SK-N-SH (cell line): ENCODE measurements around the gene C1QL4. TPM values are rescaled to one million over a fixed set of nuclear protein-coding genes. Genes with fewer than 3 reads are reported as not detected.
A peak's percentile ranks its signal among the peaks of the same experiment; 100 is the strongest.

Experiments
- CTCF ChIA-PET: fragments of 300-600, 350-600 bp; formaldehyde crosslinking; extraction: SDS; loops from one replicate; lab custom pipeline; 2021; lab: Yijun Ruan, JAX
- POLR2A ChIA-PET: fragments of 350-600 bp; sonication (Branson Sonifier 250); formaldehyde crosslinking; extraction: SDS; loops from one replicate; lab custom pipeline; 2020; ENCODE audit warnings: antibody characterized with exemption, inconsistent platforms; lab: Yijun Ruan, JAX
- DNase-seq: peaks from one replicate; pipeline ENCODE4 v3.0.0; 2012
- H2AFZ ChIP-seq: fragments of 200-600 bp; sonication (generic); 2 replicates; pipeline ENCODE4 v1.8.1; 2016; ENCODE audit warnings: antibody characterized with exemption, mild to moderate bottlenecking, low read depth
- H3F3A ChIP-seq: fragments of 200-600 bp; sonication (generic); replicated peaks from 2 replicates; pipeline ENCODE3; 2016; ENCODE audit warnings: antibody characterized with exemption, mild to moderate bottlenecking; ENCODE audit not compliant: insufficient read depth
- H3K27ac ChIP-seq, 2 experiments: fragments of 200-500 bp in 1 of 2; fragments of 200-600 bp in 1 of 2; sonication (Bioruptor generic) in 1 of 2; sonication (generic), shearing (Covaris generic) in 1 of 2; 2 replicates each; pipeline versions ENCODE4 v1.5.1 to v1.6.1; 2014 to 2016; ENCODE audit warnings: low read depth in 2 of 2, inconsistent platforms in 1 of 2, low read length in 1 of 2, mild to moderate bottlenecking in 1 of 2, mixed read lengths in 1 of 2
- H3K27me3 ChIP-seq: fragments of 200-600 bp; sonication (generic), shearing (Covaris generic); 2 replicates; pipeline ENCODE4 v1.6.1; 2016; ENCODE audit warnings: mixed run types; ENCODE audit not compliant: insufficient read depth
- H3K36me3 ChIP-seq, 2 experiments: fragments of 200-500 bp in 1 of 2; fragments of 200-600 bp in 1 of 2; sonication (Bioruptor generic) in 1 of 2; sonication (generic) in 1 of 2; replicated peaks in 1 of 2; 2 replicates each; pipeline versions ENCODE3 to v1.5.1; 2014 to 2016; ENCODE audit warnings: low read length in 1 of 2, mild to moderate bottlenecking in 1 of 2; ENCODE audit not compliant: insufficient read depth in 2 of 2, control insufficient read depth in 1 of 2
- H3K4me1 ChIP-seq, 2 experiments: fragments of 200-500 bp in 1 of 2; fragments of 200-600 bp in 1 of 2; sonication (Bioruptor generic) in 1 of 2; sonication (generic), shearing (Covaris generic) in 1 of 2; 2 replicates each; pipeline versions ENCODE4 v1.5.1 to v1.6.1; 2014 to 2016; ENCODE audit warnings: low read depth in 1 of 2, low read length in 1 of 2, mixed run types in 1 of 2; ENCODE audit not compliant: insufficient read depth in 2 of 2, control insufficient read depth in 1 of 2
- H3K4me2 ChIP-seq: fragments of 200-600 bp; sonication (generic), shearing (Covaris generic); 2 replicates; pipeline ENCODE4 v1.6.1; 2017; ENCODE audit warnings: mixed run types
- H3K4me3 ChIP-seq, 2 experiments: fragments of 200-500 bp in 1 of 2; fragments of 200-600 bp in 1 of 2; sonication (Bioruptor generic) in 1 of 2; sonication (generic), shearing (Covaris generic) in 1 of 2; 2 replicates each; pipeline versions ENCODE4 v1.5.1 to v1.8.1; 2014 to 2016; ENCODE audit warnings: low read depth in 2 of 2, inconsistent platforms in 1 of 2, low read length in 1 of 2, mild to moderate bottlenecking in 1 of 2, mixed read lengths in 1 of 2, moderate library complexity in 1 of 2
- H3K79me2 ChIP-seq: fragments of 200-600 bp; sonication (generic); 2 replicates; pipeline ENCODE4 v1.8.1; 2017; ENCODE audit warnings: mild to moderate bottlenecking; ENCODE audit not compliant: insufficient read depth
- H3K9ac ChIP-seq: fragments of 200-600 bp; sonication (generic); 2 replicates; pipeline ENCODE4 v1.6.1; 2017; ENCODE audit warnings: mixed run types
- H3K9me2 ChIP-seq: fragments of 200-600 bp; sonication (generic); 2 replicates; pipeline ENCODE4 v1.6.1; 2017; ENCODE audit warnings: mixed run types
- H3K9me3 ChIP-seq: fragments of 200-600 bp; sonication (generic); 2 replicates; pipeline ENCODE4 v1.6.1; 2017; ENCODE audit warnings: mixed run types, mild to moderate bottlenecking, moderate library complexity
- H4K20me1 ChIP-seq: fragments of 200-600 bp; sonication (generic); 2 replicates; pipeline ENCODE4 v1.6.1; 2017; ENCODE audit warnings: mild to moderate bottlenecking, mixed run types; ENCODE audit not compliant: insufficient read depth
- CHD2 ChIP-seq: fragments of 150-350 bp; IDR thresholded peaks from 2 replicates; pipeline ENCODE4 v1.6.1; 2018; ENCODE audit warnings: low read length; ENCODE audit not compliant: partially characterized antibody
- ELF1 ChIP-seq: IDR thresholded peaks from 2 replicates; pipeline ENCODE4 v1.4.0; 2012
- EP300 ChIP-seq, 2 experiments: IDR thresholded peaks; 2 replicates each; pipeline versions ENCODE4 v1.4.0 to v1.6.1; 2012; ENCODE audit warnings: borderline replicate concordance in 1 of 2, low read depth in 1 of 2, low read length in 1 of 2
- EZH2phosphoT487 ChIP-seq: fragments of 200-600 bp; sonication (generic); IDR thresholded peaks from 2 replicates; pipeline ENCODE4 v1.6.1; 2017; ENCODE audit warnings: low read depth, mixed run types, mild to moderate bottlenecking, antibody characterized with exemption, moderate library complexity, borderline replicate concordance
- FOSL2 ChIP-seq: IDR thresholded peaks from 2 replicates; pipeline ENCODE4 v1.4.0; 2012; ENCODE audit warnings: low read depth, mild to moderate bottlenecking, moderate library complexity, borderline replicate concordance
- MXI1 ChIP-seq: IDR thresholded peaks from 2 replicates; pipeline ENCODE4 v1.6.1; 2012; ENCODE audit warnings: mild to moderate bottlenecking, low read depth, low read length, improper control_type of control experiment
- NFIC ChIP-seq: IDR thresholded peaks from 2 replicates; pipeline ENCODE4 v1.4.0; 2012; ENCODE audit warnings: borderline replicate concordance
- POLR2AphosphoS5 ChIP-seq: IDR thresholded peaks from 2 replicates; pipeline ENCODE4 v1.6.1; 2012; ENCODE audit warnings: low read depth, low read length
- RFX5 ChIP-seq: IDR thresholded peaks from 2 replicates; pipeline ENCODE4 v1.6.1; 2012; ENCODE audit warnings: mild to moderate bottlenecking, improper control_type of control experiment, low read length
- RXRA ChIP-seq: IDR thresholded peaks from 2 replicates; pipeline ENCODE4 v1.4.0; 2012; ENCODE audit warnings: low read depth, mild to moderate bottlenecking, borderline replicate concordance
- SIN3A ChIP-seq: IDR thresholded peaks from 2 replicates; pipeline ENCODE4 v1.6.1; 2012; ENCODE audit warnings: low read depth, mild to moderate bottlenecking, low read length, moderate library complexity, borderline replicate concordance
- SMC3 ChIP-seq: IDR thresholded peaks from 2 replicates; pipeline ENCODE4 v1.6.1; 2012; ENCODE audit warnings: low read depth, low read length, improper control_type of control experiment
- TEAD4 ChIP-seq: IDR thresholded peaks from 2 replicates; pipeline ENCODE4 v1.4.0; 2012; ENCODE audit warnings: mild to moderate bottlenecking, borderline replicate concordance; ENCODE audit not compliant: insufficient read depth
- WGBS: methylation state at CpG from one replicate; pipeline ENCODE4 v1.1.6; 2017; ENCODE audit warnings: low lambda C conversion rate; 5-methylcytosine and 5-hydroxymethylcytosine counted together
- polyA plus RNA-seq, 3 experiments: library from polyadenylated mRNA; depleted of rRNA; stranded (reverse); fragments of >200 nt; gene quantifications; 2 replicates each; pipeline ENCODE4 v1.2.3, GENCODE V29; 2012
- TF ChIP-seq, protein P1 (sequence below): IDR thresholded peaks from 2 replicates; pipeline ENCODE4 v1.6.1; 2012; ENCODE audit warnings: mild to moderate bottlenecking, low read depth, low read length, moderate library complexity
- TF ChIP-seq, protein P2 (sequence below): fragments of 150-350 bp; IDR thresholded peaks from 2 replicates; pipeline ENCODE4 v1.6.1; 2016; ENCODE audit warnings: mild to moderate bottlenecking, low read depth, low read length
- TF ChIP-seq, protein P3 (sequence below): IDR thresholded peaks from 2 replicates; pipeline ENCODE4; 2012

The C1QL4 gene
- polyA plus RNA-seq, 1 of the 3 experiments (the other 2 are of a cell fraction): 14.6 TPM

DNA sequence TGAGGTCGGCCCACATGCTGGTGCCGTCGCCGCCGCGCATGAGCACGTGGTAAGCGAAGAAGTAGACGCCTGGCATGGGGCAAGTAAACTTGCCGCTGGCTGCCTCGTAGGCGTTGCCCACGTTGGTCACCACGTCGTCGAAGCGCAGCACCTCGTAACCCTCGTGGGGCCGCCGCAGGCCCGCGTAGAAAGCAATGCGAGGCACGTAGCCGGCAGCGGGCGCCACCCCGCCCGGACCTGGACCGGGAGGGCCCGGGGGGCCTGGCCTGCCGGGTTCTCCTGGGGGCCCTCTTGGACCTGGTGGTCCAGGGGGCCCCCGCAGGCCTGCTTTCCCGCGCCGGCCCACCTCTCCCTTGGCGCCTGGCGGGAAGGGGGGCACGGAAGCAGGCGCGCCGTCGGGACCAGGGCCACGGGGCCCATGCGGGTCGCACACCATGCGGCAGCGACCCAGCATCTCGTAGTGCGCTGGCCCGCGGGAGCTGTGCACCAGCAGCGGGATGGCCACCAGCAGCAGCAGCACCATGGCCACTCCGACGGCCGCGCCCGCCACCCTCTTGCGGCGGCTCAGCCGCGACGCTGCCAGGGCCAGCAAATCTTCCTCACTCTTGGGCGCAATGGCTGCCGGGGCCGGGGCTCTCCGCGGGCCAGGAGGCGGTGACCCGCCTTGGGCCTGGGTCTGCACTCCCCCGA lies 888 bp downstream of the C1QL4 start:
- Histone ChIP-seq H3K79me2 (no peaks in the 10 kb centered on the region), H3K9me2 (no peaks in the 10 kb centered on the region), H3K36me3 (peaks cover 0 to 4% of the 10 kb centered on the region in 2 experiments), H4K20me1 (no peaks in the 10 kb centered on the region), H3K4me3 (peak overlapping the region; percentile 69 to 97), H3K9me3 (no peaks in the 10 kb centered on the region)
- DNase-seq: no peak
- 80% methylated on average over 48 of the region's 72 CpGs for WGBS
- no peak for TF ChIP-seq TEAD4
- TF ChIP-seq SIN3A: no peak
- TF ChIP-seq, protein P1, sequence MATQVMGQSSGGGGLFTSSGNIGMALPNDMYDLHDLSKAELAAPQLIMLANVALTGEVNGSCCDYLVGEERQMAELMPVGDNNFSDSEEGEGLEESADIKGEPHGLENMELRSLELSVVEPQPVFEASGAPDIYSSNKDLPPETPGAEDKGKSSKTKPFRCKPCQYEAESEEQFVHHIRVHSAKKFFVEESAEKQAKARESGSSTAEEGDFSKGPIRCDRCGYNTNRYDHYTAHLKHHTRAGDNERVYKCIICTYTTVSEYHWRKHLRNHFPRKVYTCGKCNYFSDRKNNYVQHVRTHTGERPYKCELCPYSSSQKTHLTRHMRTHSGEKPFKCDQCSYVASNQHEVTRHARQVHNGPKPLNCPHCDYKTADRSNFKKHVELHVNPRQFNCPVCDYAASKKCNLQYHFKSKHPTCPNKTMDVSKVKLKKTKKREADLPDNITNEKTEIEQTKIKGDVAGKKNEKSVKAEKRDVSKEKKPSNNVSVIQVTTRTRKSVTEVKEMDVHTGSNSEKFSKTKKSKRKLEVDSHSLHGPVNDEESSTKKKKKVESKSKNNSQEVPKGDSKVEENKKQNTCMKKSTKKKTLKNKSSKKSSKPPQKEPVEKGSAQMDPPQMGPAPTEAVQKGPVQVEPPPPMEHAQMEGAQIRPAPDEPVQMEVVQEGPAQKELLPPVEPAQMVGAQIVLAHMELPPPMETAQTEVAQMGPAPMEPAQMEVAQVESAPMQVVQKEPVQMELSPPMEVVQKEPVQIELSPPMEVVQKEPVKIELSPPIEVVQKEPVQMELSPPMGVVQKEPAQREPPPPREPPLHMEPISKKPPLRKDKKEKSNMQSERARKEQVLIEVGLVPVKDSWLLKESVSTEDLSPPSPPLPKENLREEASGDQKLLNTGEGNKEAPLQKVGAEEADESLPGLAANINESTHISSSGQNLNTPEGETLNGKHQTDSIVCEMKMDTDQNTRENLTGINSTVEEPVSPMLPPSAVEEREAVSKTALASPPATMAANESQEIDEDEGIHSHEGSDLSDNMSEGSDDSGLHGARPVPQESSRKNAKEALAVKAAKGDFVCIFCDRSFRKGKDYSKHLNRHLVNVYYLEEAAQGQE: no peak
- no peak for TF ChIP-seq EZH2phosphoT487
- no peak for TF ChIP-seq NFIC
- no peak for TF ChIP-seq ELF1
- TF ChIP-seq, protein P2, sequence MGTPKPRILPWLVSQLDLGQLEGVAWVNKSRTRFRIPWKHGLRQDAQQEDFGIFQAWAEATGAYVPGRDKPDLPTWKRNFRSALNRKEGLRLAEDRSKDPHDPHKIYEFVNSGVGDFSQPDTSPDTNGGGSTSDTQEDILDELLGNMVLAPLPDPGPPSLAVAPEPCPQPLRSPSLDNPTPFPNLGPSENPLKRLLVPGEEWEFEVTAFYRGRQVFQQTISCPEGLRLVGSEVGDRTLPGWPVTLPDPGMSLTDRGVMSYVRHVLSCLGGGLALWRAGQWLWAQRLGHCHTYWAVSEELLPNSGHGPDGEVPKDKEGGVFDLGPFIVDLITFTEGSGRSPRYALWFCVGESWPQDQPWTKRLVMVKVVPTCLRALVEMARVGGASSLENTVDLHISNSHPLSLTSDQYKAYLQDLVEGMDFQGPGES: no peak
- no peak for TF ChIP-seq EP300 (IDR thresholded peaks at IDR 0.05; ENCODE audit: borderline replicate concordance in 1 of 2, low read depth in 1 of 2, low read length in 1 of 2)
- no peak for TF ChIP-seq MXI1
- no peak for TF ChIP-seq RXRA
- TF ChIP-seq, protein P3, sequence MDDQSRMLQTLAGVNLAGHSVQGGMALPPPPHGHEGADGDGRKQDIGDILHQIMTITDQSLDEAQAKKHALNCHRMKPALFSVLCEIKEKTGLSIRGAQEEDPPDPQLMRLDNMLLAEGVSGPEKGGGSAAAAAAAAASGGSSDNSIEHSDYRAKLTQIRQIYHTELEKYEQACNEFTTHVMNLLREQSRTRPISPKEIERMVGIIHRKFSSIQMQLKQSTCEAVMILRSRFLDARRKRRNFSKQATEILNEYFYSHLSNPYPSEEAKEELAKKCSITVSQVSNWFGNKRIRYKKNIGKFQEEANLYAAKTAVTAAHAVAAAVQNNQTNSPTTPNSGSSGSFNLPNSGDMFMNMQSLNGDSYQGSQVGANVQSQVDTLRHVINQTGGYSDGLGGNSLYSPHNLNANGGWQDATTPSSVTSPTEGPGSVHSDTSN: no peak
- TF ChIP-seq FOSL2: no peak
- TF ChIP-seq RFX5: no peak
- no peak for TF ChIP-seq CHD2
- no peak for TF ChIP-seq POLR2AphosphoS5
- TF ChIP-seq SMC3: no peak
- TF ChIP-seq, all 33 proteins: peak for 0
- H3F3A ChIP-seq: peaks cover 18% of the 10 kb centered on the region
- H3K27me3 ChIP-seq: no peaks in the 10 kb centered on the region
- no peak overlapping the region for H3K27ac ChIP-seq
- ChIA-PET CTCF (interaction anchor here (0.6 to 15.9 kb wide), 18 partner anchors 10 to 236 kb away, joined by 3 to 658 read pairs (median 4); partner anchors contain the start of genes DNAJC22, PRPH and TROAP), POLR2A (interaction anchor here (0.9 to 2.6 kb wide), 4 partner anchors 11 to 44 kb away, joined by 3 to 8 read pairs (median 6); partner anchors contain the start of genes DNAJC22 and TROAP)
- H3K4me1 ChIP-seq: peaks cover 0 to 9% of the 10 kb centered on the region in 2 experiments; a peak in 1 of 4 replicates
- H3K4me2 ChIP-seq: peak overlapping the region; percentile 99
- peak overlapping the region; percentile 98; the same call in 1 of the 2 replicates for H2AFZ ChIP-seq
- H3K9ac ChIP-seq: peak overlapping the region; percentile 77; the same call in 1 of the 2 replicates
